GM12892 (cell line): ENCODE measurements around the gene GFPT2.

Source experiments
- POLR2A ChIP-seq: IDR thresholded peaks from 2 replicates; pipeline ENCODE4 v1.6.1; 2011; ENCODE audit warnings: low read depth, low read length, control low read depth
- TAF1 ChIP-seq: IDR thresholded peaks from 2 replicates; pipeline ENCODE4 v1.6.1; 2011; ENCODE audit warnings: low read depth, mild to moderate bottlenecking, control low read depth, low read length, borderline replicate concordance

- TF ChIP-seq TAF1 (no peak), POLR2A (no peak)
Observed at GRCh38 chr5:180353048-180353979, at the start of gene GFPT2.
